PC-3 (cell line): Measurements from ENCODE around the gene PLXND1. TPM values are rescaled to one million over a fixed set of nuclear protein-coding genes. Genes with fewer than 3 reads are reported as not detected.

Experiments
- ATAC-seq: fragments of 200-7000 bp; cut with Tn5 transposase; 2 replicates; pipeline ENCODE4 v1.9.1; 2020; ENCODE audit warnings: mild to moderate bottlenecking, moderate library complexity
- Bru-seq: library from RNA; stranded (reverse); fragments of 400-500 nt; gene quantifications from one replicate; lab custom pipeline; 2021; lab: Mats Ljungman, UMichigan
- BruChase-seq, 2 experiments: library from RNA; stranded (reverse); fragments of 400-500 nt; gene quantifications; one replicate each; lab custom pipeline; 2021; lab: Mats Ljungman, UMichigan
- BruUV-seq: library from RNA; stranded (reverse); fragments of 400-500 nt; replicated peaks from 2 replicates; lab custom pipeline; 2021; lab: Mats Ljungman, UMichigan
- CTCF ChIA-PET: fragments of 300-600 bp; sonication (Branson Sonifier 250); formaldehyde crosslinking; loops from one replicate; lab custom pipeline; 2022; ENCODE audit warnings: antibody characterized with exemption; lab: Charles Lee
- POLR2A ChIA-PET: fragments of 300-600 bp; sonication (Branson Sonifier 250); formaldehyde crosslinking; loops from one replicate; lab custom pipeline; 2022; ENCODE audit warnings: antibody characterized with exemption; ENCODE audit not compliant: unreplicated experiment; lab: Charles Lee
- DNase-seq: peaks from one replicate; pipeline ENCODE4 v3.0.0-alpha.2; 2015
- H2AFZ ChIP-seq: fragments of 300-600 bp; sonication (generic); 2 replicates; pipeline ENCODE4 v1.6.0; 2016; ENCODE audit warnings: antibody characterized with exemption, low read length
- H3F3A ChIP-seq: fragments of 300-600 bp; sonication (generic); one replicate; pipeline ENCODE4 v1.6.0; 2017; ENCODE audit warnings: antibody characterized with exemption, low read length, control low read depth, mild to moderate bottlenecking; ENCODE audit not compliant: unreplicated experiment
- H3K27ac ChIP-seq: fragments of 300-600 bp; sonication (generic); 2 replicates; pipeline ENCODE4 v1.5.1; 2016; ENCODE audit warnings: mild to moderate bottlenecking, low read length
- H3K27me3 ChIP-seq: fragments of 300-600 bp; sonication (generic); 2 replicates; pipeline ENCODE4 v1.6.1; 2016; ENCODE audit warnings: low read length, mixed read lengths
- H3K36me3 ChIP-seq: fragments of 300-600 bp; sonication (generic); 2 replicates; pipeline ENCODE4 v1.6.1; 2016; ENCODE audit warnings: low read depth, mixed run types, low read length, mixed read lengths
- H3K4me1 ChIP-seq: fragments of 300-600 bp; sonication (generic); 2 replicates; pipeline ENCODE4 v1.5.1; 2016; ENCODE audit warnings: low read length; ENCODE audit not compliant: insufficient read depth
- H3K4me2 ChIP-seq: fragments of 300-600 bp; sonication (generic); 2 replicates; pipeline ENCODE4 v1.6.0; 2016; ENCODE audit warnings: low read length
- H3K4me3 ChIP-seq: fragments of 300-600 bp; sonication (generic); 2 replicates; pipeline ENCODE4 v1.5.1; 2016; ENCODE audit warnings: mild to moderate bottlenecking, low read length, mixed read lengths
- H3K79me2 ChIP-seq: fragments of 300-600 bp; sonication (generic); 2 replicates; pipeline ENCODE4 v1.6.1; 2017; ENCODE audit warnings: low read length, mixed read lengths
- H3K9ac ChIP-seq: fragments of 300-600 bp; sonication (generic); 2 replicates; pipeline ENCODE4 v1.6.0; 2016; ENCODE audit warnings: mild to moderate bottlenecking, low read length
- H3K9me2 ChIP-seq: fragments of 300-600 bp; sonication (generic); replicated peaks from 2 replicates; pipeline ENCODE4 v1.6.1; 2016; ENCODE audit warnings: mixed run types, low read length, mixed read lengths
- H3K9me3 ChIP-seq: fragments of 300-600 bp; sonication (generic); 2 replicates; pipeline ENCODE4 v1.6.1; 2016; ENCODE audit warnings: low read length, mixed read lengths
- H4K20me1 ChIP-seq: fragments of 300-600 bp; sonication (generic); 2 replicates; pipeline ENCODE4 v1.6.1; 2016; ENCODE audit warnings: low read length, mixed read lengths
- CTCF ChIP-seq: fragments of 300-600 bp; sonication (generic); conservative IDR thresholded peaks from 2 replicates; pipeline ENCODE4 v1.5.1; 2017; ENCODE audit warnings: antibody characterized with exemption, low read depth, mild to moderate bottlenecking, low read length
- EZH2 ChIP-seq: fragments of 300-600 bp; sonication (generic); IDR thresholded peaks from one replicate; pipeline ENCODE4 v1.6.1; 2017; ENCODE audit warnings: antibody characterized with exemption, mild to moderate bottlenecking, low read length; ENCODE audit not compliant: unreplicated experiment
- EZH2phosphoT487 ChIP-seq: fragments of 300-600 bp; sonication (generic); IDR thresholded peaks from 2 replicates; pipeline ENCODE4 v1.6.1; 2018; ENCODE audit warnings: mild to moderate bottlenecking, antibody characterized with exemption, low read length, borderline replicate concordance
- intact Hi-C: fragments of 100-400 bp; cut with micrococcal nuclease; formaldehyde crosslinking; loops from 2 replicates; pipeline ENCODE4 v1.9.0; 2023
- long read RNA-seq: library from polyadenylated mRNA; unstranded; transcript quantifications from one replicate; pipeline ENCODE4 v2.0.0, GENCODE V29; 2021; ENCODE audit not compliant: unreplicated experiment
- total RNA-seq: library from RNA; depleted of rRNA; stranded (reverse); fragments of >200 nt; gene quantifications from 2 replicates; pipeline ENCODE4 v1.2.3, GENCODE V29; 2014; rRNA removed

The PLXND1 gene, protein sequence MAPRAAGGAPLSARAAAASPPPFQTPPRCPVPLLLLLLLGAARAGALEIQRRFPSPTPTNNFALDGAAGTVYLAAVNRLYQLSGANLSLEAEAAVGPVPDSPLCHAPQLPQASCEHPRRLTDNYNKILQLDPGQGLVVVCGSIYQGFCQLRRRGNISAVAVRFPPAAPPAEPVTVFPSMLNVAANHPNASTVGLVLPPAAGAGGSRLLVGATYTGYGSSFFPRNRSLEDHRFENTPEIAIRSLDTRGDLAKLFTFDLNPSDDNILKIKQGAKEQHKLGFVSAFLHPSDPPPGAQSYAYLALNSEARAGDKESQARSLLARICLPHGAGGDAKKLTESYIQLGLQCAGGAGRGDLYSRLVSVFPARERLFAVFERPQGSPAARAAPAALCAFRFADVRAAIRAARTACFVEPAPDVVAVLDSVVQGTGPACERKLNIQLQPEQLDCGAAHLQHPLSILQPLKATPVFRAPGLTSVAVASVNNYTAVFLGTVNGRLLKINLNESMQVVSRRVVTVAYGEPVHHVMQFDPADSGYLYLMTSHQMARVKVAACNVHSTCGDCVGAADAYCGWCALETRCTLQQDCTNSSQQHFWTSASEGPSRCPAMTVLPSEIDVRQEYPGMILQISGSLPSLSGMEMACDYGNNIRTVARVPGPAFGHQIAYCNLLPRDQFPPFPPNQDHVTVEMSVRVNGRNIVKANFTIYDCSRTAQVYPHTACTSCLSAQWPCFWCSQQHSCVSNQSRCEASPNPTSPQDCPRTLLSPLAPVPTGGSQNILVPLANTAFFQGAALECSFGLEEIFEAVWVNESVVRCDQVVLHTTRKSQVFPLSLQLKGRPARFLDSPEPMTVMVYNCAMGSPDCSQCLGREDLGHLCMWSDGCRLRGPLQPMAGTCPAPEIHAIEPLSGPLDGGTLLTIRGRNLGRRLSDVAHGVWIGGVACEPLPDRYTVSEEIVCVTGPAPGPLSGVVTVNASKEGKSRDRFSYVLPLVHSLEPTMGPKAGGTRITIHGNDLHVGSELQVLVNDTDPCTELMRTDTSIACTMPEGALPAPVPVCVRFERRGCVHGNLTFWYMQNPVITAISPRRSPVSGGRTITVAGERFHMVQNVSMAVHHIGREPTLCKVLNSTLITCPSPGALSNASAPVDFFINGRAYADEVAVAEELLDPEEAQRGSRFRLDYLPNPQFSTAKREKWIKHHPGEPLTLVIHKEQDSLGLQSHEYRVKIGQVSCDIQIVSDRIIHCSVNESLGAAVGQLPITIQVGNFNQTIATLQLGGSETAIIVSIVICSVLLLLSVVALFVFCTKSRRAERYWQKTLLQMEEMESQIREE (N-terminal part only)
- total RNA-seq (19.2 and 21.8 TPM in 2 replicates), Bru-seq, nascent RNA (percentile 21 among the genes with signal in this experiment), BruChase-seq, experiment 1, labeled RNA remaining after a 6-hour chase (percentile 29 among the genes with signal in this experiment), BruChase-seq, experiment 2, labeled RNA remaining after a 2-hour chase (percentile 25 among the genes with signal in this experiment)
- long read RNA-seq, partial matches to known transcripts, result 2 of 7 reads
- long read RNA-seq, other reads (novel, unspliced or antisense), result 5 of 7 reads

DNA sequence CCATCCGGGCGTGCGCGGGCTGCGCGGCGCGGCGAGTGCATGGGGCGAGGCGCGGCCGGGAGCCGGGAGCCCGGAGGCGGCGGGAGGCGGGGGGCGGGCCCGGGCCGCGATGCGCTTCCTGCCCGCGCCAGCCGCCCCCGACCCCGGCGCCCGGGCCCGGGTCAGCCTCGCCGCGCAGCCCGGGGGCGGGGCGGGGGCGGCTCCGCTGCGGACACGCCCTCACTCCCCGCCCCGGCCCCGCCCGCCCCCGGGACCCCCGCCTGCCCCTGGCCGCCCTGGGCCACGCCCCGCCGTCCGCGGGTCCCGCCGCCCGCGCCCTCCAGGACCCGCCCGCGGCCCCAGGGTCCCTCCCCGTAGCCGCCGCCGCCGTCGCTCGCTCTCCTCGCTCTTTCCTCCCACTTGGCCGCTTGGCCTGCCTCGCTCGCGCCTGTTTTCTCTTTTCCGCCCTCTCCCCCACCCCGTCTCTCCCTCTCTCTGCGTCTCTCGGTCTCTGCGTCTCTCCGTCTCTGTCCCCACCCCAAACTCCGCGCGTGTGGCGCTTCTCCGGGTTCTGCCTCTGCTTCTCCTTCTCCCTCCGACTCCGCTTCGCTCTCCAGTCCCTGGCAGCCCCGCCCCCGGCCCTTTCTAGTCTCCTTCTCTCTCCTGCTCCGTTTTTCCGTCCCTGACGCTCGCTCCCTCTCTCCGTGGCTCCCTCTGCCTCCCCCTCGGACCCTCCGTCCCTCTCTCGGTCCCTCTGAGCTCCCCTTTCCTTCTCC lies at the start of gene PLXND1:
TSS of gene PLXND1 (minus strand) at position 41 of the 755 bp plus-strand sequence. CDS start at position 4, 37 bp downstream.
- ChIA-PET POLR2A (no interaction called here), CTCF (no interaction called here)
- intact Hi-C loops, result no loop called here
- peak; percentile 39 for ATAC-seq
- no TSS peak for BruUV-seq
- Histone ChIP-seq H3F3A (no peaks in the 10 kb centered on the region), H3K27ac (no peak within 1 kb of the TSS), H3K4me3 (peak within 1 kb of the TSS; percentile 67), H3K9ac (no peak within 1 kb of the TSS), H3K9me3 (no peaks in the 10 kb centered on the region), H3K4me2 (peak within 1 kb of the TSS; percentile 80), H3K4me1 (peaks cover 9% of the 10 kb centered on the region; the same call in 1 of the 2 replicates), H3K27me3 (no peaks in the 10 kb centered on the region), H3K79me2 (peaks cover 5% of the 10 kb centered on the region), H3K9me2 (no peaks in the 10 kb centered on the region), H2AFZ (peak within 1 kb of the TSS; percentile 87), H3K36me3 (no peaks in the 10 kb centered on the region), H4K20me1 (no peaks in the 10 kb centered on the region)
- TF ChIP-seq EZH2 (no peak), CTCF (no peak)
- DNase-seq, result peak; percentile 38

DNA sequence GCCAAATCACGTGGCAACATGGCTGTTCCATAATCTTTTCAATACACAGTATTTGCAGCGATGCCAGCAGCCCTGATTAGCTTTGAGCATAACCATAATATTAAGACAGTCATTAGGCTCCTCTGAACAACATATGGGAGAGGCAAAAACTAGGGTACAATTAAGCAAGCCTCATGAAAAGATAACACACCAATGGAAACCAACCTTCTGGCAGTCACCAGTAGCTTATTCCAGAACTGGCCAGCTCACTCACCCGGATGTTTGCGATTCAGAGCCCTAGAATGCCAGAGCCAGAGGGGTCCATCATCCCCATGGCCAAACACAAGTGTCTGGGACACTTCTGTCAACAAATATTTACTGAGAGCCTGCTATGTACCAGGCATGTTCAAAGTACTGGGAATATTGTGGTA lies 48.8 kb upstream of the PLXND1 start:
- Histone ChIP-seq H3K9me2 (no peaks in the 10 kb centered on the region), H3F3A (peaks cover 6% of the 10 kb centered on the region), H3K9ac (no peak overlapping the region), H3K4me1 (peaks cover 51% of the 10 kb centered on the region), H3K4me2 (no peak overlapping the region), H3K9me3 (no peaks in the 10 kb centered on the region), H3K27me3 (no peaks in the 10 kb centered on the region), H2AFZ (no peak overlapping the region), H3K4me3 (no peak overlapping the region), H3K27ac (no peak overlapping the region), H3K36me3 (peaks cover 5% of the 10 kb centered on the region; the same call in 1 of the 2 replicates), H3K79me2 (peaks cover 52% of the 10 kb centered on the region), H4K20me1 (no peaks in the 10 kb centered on the region)
- BruUV-seq, result no TSS peak
- DNase-seq (no peak), ATAC-seq (no peak)
- ChIA-PET POLR2A (no interaction called here), CTCF (no interaction called here)
- no peak for TF ChIP-seq EZH2
- no peak for TF ChIP-seq EZH2phosphoT487
- TF ChIP-seq CTCF, result no peak
- intact Hi-C loops, result no loop called here
